A549 treated with AZD9567 at 1 μM for 4 hours (cell line): ENCODE measurements around the gene PMCH. TPM values are rescaled to one million over a fixed set of nuclear protein-coding genes. Genes with fewer than 3 reads are reported as not detected.

Source experiments
- total RNA-seq: library from RNA; stranded (reverse); fragments of 200-300 nt; extraction: Qiagen RNA extraction; gene quantifications from 5 replicates; pipeline ENCODE4 v1.2.3, GENCODE V29; 2022; ENCODE audit not compliant: insufficient read depth

Gene PMCH
- 0.15 TPM in 1 of 5 replicates, not detected in the others for total RNA-seq

GRCh38 chr12:102197789-102198188 is at the start of gene PMCH:
Gene PMCH, minus strand, starts transcription at chr12:102197833. Its CDS starts 63 bp downstream, at chr12:102197770.

Other genes starting within 250 kb of the PMCH start
- gene WASHC3, start 135.8 kb downstream of the PMCH start, total RNA-seq, result 25.4 to 54.7 TPM (median 29.5 TPM) in 5 replicates
- gene NUP37, start 77.7 kb downstream of the PMCH start, total RNA-seq, result 62.9 to 73.9 TPM (median 68.0 TPM) in 5 replicates
- gene PARPBP, start 77.7 kb downstream of the PMCH start, total RNA-seq, result 17.3 to 23.8 TPM (median 20.7 TPM) in 5 replicates